Neural progenitor cell (in vitro differentiated cells): Measurements from ENCODE around the gene CLCN4. TPM values are rescaled to one million over a fixed set of nuclear protein-coding genes. Genes with fewer than 3 reads are reported as not detected.

Experiments
- DNase-seq: peaks from one replicate; pipeline ENCODE4 v3.0.0-alpha.2; 2016; ENCODE audit warnings: low spot score
- H2AFZ ChIP-seq: fragments of 200-600 bp; sonication (generic); replicated peaks from 2 replicates; pipeline ENCODE4 v1.6.1; 2016; ENCODE audit warnings: antibody characterized with exemption
- H3F3A ChIP-seq: fragments of 200-600 bp; sonication (generic); 2 replicates; pipeline ENCODE4 v1.6.1; 2016; ENCODE audit warnings: antibody characterized with exemption, low read depth
- H3K27ac ChIP-seq: fragments of 200-600 bp; sonication (generic); 2 replicates; pipeline ENCODE4 v1.5.1; 2016; ENCODE audit warnings: mild to moderate bottlenecking
- H3K27me3 ChIP-seq: fragments of 200-600 bp; sonication (generic); 2 replicates; pipeline ENCODE4 v1.6.1; 2016; ENCODE audit warnings: mild to moderate bottlenecking, moderate library complexity
- H3K36me3 ChIP-seq: fragments of 200-600 bp; sonication (generic); 2 replicates; pipeline ENCODE4 v1.5.1; 2016
- H3K4me1 ChIP-seq: fragments of 200-600 bp; sonication (generic); 2 replicates; pipeline ENCODE4 v1.6.1; 2016; ENCODE audit warnings: mixed run types
- H3K4me2 ChIP-seq: fragments of 200-600 bp; sonication (generic); 2 replicates; pipeline ENCODE4 v1.6.1; 2016
- H3K4me3 ChIP-seq: fragments of 200-600 bp; sonication (generic); 2 replicates; pipeline ENCODE4 v1.5.1; 2016
- H3K79me2 ChIP-seq: fragments of 200-600 bp; sonication (generic); 2 replicates; pipeline ENCODE4 v1.6.1; 2016; ENCODE audit warnings: low read depth
- H3K9ac ChIP-seq: fragments of 200-600 bp; sonication (generic); 2 replicates; pipeline ENCODE4 v1.6.1; 2016
- H3K9me3 ChIP-seq: fragments of 200-600 bp; sonication (generic); 2 replicates; pipeline ENCODE4 v1.5.1; 2016; ENCODE audit warnings: low read depth
- H4K20me1 ChIP-seq: fragments of 200-600 bp; sonication (generic); 2 replicates; pipeline ENCODE4 v1.6.1; 2016; ENCODE audit warnings: low read depth
- H3K27ac Mint-ChIP-seq: 3 replicates; pipeline ENCODE4 v1.8.0; 2021; ENCODE audit warnings: mixed read lengths
- H3K27me3 Mint-ChIP-seq: 2 replicates; pipeline ENCODE4 v1.8.0; 2022; ENCODE audit warnings: low read depth, mild to moderate bottlenecking, inconsistent platforms, moderate library complexity, mixed read lengths; ENCODE audit not compliant: insufficient read depth
- H3K36me3 Mint-ChIP-seq: 3 replicates; pipeline ENCODE4 v1.8.0; 2021; ENCODE audit warnings: mixed read lengths
- H3K4me1 Mint-ChIP-seq: 3 replicates; pipeline ENCODE4 v1.8.0; 2021; ENCODE audit warnings: mixed read lengths
- H3K4me3 Mint-ChIP-seq: 3 replicates; pipeline ENCODE4 v1.8.0; 2021; ENCODE audit warnings: mild to moderate bottlenecking, moderate library complexity, mixed read lengths
- H3K9me3 Mint-ChIP-seq: 3 replicates; pipeline ENCODE4 v1.8.0; 2020; ENCODE audit warnings: mixed read lengths
- CTCF ChIP-seq: fragments of 200-600 bp; sonication (generic); IDR thresholded peaks from 2 replicates; pipeline ENCODE4 v1.5.1; 2017; ENCODE audit warnings: antibody characterized with exemption, mild to moderate bottlenecking
- EZH2 ChIP-seq: fragments of 200-600 bp; sonication (generic); IDR thresholded peaks from 2 replicates; pipeline ENCODE4 v1.6.1; 2017; ENCODE audit warnings: antibody characterized with exemption, mild to moderate bottlenecking, moderate library complexity
- EZH2phosphoT487 ChIP-seq: fragments of 200-600 bp; sonication (generic); IDR thresholded peaks from 2 replicates; pipeline ENCODE4 v1.6.1; 2017; ENCODE audit warnings: antibody characterized with exemption
- total RNA-seq: library from RNA; depleted of rRNA; stranded (reverse); fragments of >200 nt; gene quantifications from 2 replicates; pipeline ENCODE4 v1.2.3, GENCODE V29; 2015; ENCODE audit warnings: low replicate concordance

The CLCN4 gene
- total RNA-seq, 1 donor from 2014 or later, result 6.6 TPM

DNA sequence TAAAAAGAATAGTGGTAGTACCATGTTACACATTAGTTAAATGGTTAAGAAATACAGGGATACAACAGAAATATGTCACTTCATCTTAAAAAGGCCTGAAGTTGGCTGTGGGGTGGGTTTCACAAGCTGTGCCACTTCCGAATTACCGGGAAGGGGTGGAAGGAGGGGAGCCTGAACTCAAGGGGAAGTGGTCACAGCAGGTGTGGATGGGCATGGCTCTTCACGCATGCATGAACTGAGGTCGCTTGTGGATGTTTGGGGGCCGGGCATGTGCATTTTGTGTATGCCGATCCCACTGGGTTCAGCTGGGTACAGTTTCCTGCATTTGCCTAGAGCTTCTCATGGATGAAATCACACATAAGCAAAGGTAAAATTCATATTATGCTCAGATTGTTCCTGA, 64.9 kb downstream of the CLCN4 start:
- Histone ChIP-seq H3K4me3 (no peak overlapping the region), H3K79me2 (no peaks in the 10 kb centered on the region), H3K4me1 (no peaks in the 10 kb centered on the region), H4K20me1 (no peaks in the 10 kb centered on the region), H3K9me3 (no peaks in the 10 kb centered on the region), H3K27ac (no peak overlapping the region), H3K4me2 (no peak overlapping the region), H3F3A (no peaks in the 10 kb centered on the region), H3K27me3 (no peaks in the 10 kb centered on the region), H3K9ac (no peak overlapping the region), H2AFZ (no peak overlapping the region), H3K36me3 (no peaks in the 10 kb centered on the region)
- TF ChIP-seq EZH2, result no peak
- no peak for TF ChIP-seq EZH2phosphoT487
- no peak for TF ChIP-seq CTCF
- Mint-ChIP-seq H3K36me3 (peaks cover 25% of the 10 kb centered on the region), H3K9me3 (peaks cover 4% of the 10 kb centered on the region), H3K27me3 (peaks cover 4% of the 10 kb centered on the region), H3K4me3 (no peak overlapping the region), H3K27ac (no peak overlapping the region), H3K4me1 (peaks cover 16% of the 10 kb centered on the region)
- DNase-seq, result no peak

DNA sequence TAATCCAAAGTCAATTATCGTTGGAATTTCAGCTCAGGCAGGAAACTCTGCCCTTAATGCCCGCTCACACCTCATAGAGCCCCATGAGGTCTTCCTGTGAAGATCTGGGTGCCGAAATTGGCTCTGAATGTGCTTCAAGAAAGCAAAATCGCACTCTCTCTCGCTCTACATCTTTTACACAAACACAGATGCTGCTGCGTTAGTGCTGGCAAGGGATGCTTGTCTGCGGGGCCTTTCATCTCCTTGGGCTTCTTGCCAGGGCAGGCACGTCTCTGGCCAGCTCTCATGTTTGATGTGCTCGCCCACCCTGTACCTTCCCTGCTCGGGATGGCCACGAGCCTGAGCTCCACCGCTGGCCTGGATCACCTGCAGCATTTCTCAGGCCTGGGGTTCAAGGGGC, 66.5 kb downstream of the CLCN4 start:
- Histone ChIP-seq H3K4me3 (no peak overlapping the region), H3K79me2 (no peaks in the 10 kb centered on the region), H3K9ac (no peak overlapping the region), H3K27ac (no peak overlapping the region), H3K4me2 (no peak overlapping the region), H3K27me3 (no peaks in the 10 kb centered on the region), H3K36me3 (no peaks in the 10 kb centered on the region), H2AFZ (no peak overlapping the region), H3K4me1 (no peaks in the 10 kb centered on the region), H4K20me1 (no peaks in the 10 kb centered on the region), H3F3A (no peaks in the 10 kb centered on the region), H3K9me3 (no peaks in the 10 kb centered on the region)
- Mint-ChIP-seq H3K27me3 (peaks cover 4% of the 10 kb centered on the region), H3K4me3 (no peak overlapping the region), H3K36me3 (peaks cover 28% of the 10 kb centered on the region), H3K27ac (no peak overlapping the region), H3K9me3 (peaks cover 4% of the 10 kb centered on the region), H3K4me1 (peaks cover 16% of the 10 kb centered on the region)
- TF ChIP-seq EZH2phosphoT487 (no peak), CTCF (no peak), EZH2 (no peak)
- no peak for DNase-seq

DNA sequence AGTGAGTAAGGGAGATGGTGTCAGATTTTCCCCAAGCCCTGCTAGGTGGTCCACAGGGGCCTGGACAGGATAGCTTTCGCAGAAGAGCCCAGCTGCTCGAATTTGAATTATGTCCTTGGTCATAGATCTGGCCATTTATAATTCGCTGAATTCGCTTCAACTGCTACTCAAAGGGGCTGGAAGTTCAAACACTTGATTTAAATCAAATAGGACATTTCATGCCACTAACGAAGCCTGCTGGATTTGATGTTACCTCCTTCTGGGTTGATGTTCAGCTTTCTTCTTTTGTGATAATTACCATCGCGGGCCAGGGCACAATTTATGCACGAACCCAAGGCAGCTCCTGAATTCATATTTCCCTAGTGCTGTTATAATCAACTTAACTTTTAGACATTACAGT, 67.0 kb downstream of the CLCN4 start:
- H3K27me3 Mint-ChIP-seq, result peaks cover 4% of the 10 kb centered on the region
- no peak overlapping the region for H3K4me2 ChIP-seq
- H3K27ac ChIP-seq, result no peak overlapping the region
- DNase-seq, result no peak
- peaks cover 4% of the 10 kb centered on the region for H3K9me3 Mint-ChIP-seq
- no peaks in the 10 kb centered on the region for H3K36me3 ChIP-seq
- no peaks in the 10 kb centered on the region for H3K9me3 ChIP-seq
- H3F3A ChIP-seq, result no peaks in the 10 kb centered on the region
- no peaks in the 10 kb centered on the region for H3K79me2 ChIP-seq
- no peaks in the 10 kb centered on the region for H4K20me1 ChIP-seq
- peaks cover 28% of the 10 kb centered on the region for H3K36me3 Mint-ChIP-seq
- no peaks in the 10 kb centered on the region for H3K4me1 ChIP-seq
- TF ChIP-seq EZH2 (no peak), EZH2phosphoT487 (no peak), CTCF (no peak)
- no peak overlapping the region for H3K4me3 Mint-ChIP-seq
- no peak overlapping the region for H3K4me3 ChIP-seq
- no peak overlapping the region for H3K27ac Mint-ChIP-seq
- no peaks in the 10 kb centered on the region for H3K27me3 ChIP-seq
- peaks cover 16% of the 10 kb centered on the region for H3K4me1 Mint-ChIP-seq
- H3K9ac ChIP-seq, result no peak overlapping the region
- H2AFZ ChIP-seq, result no peak overlapping the region

GRCh38 chrX:10230222-10230621, 73.4 kb downstream of the CLCN4 start:
- H3K4me3 ChIP-seq, result no peak overlapping the region
- Mint-ChIP-seq H3K27ac (no peak overlapping the region), H3K9me3 (peaks cover 3% of the 10 kb centered on the region), H3K36me3 (peaks cover 21% of the 10 kb centered on the region), H3K4me3 (no peak overlapping the region), H3K4me1 (peaks cover 2% of the 10 kb centered on the region), H3K27me3 (peaks cover 2% of the 10 kb centered on the region)
- no peaks in the 10 kb centered on the region for H3K79me2 ChIP-seq
- TF ChIP-seq CTCF (no peak), EZH2phosphoT487 (no peak), EZH2 (no peak)
- H3K36me3 ChIP-seq, result no peaks in the 10 kb centered on the region
- no peak overlapping the region for H3K27ac ChIP-seq
- H4K20me1 ChIP-seq, result no peaks in the 10 kb centered on the region
- H3K9ac ChIP-seq, result no peak overlapping the region
- no peaks in the 10 kb centered on the region for H3F3A ChIP-seq
- no peak for DNase-seq
- no peak overlapping the region for H3K4me2 ChIP-seq
- H3K4me1 ChIP-seq, result no peaks in the 10 kb centered on the region
- H2AFZ ChIP-seq, result no peak overlapping the region
- peaks cover 5% of the 10 kb centered on the region for H3K9me3 ChIP-seq
- no peaks in the 10 kb centered on the region for H3K27me3 ChIP-seq
